ENCODE results near the gene CST5.

DNA sequence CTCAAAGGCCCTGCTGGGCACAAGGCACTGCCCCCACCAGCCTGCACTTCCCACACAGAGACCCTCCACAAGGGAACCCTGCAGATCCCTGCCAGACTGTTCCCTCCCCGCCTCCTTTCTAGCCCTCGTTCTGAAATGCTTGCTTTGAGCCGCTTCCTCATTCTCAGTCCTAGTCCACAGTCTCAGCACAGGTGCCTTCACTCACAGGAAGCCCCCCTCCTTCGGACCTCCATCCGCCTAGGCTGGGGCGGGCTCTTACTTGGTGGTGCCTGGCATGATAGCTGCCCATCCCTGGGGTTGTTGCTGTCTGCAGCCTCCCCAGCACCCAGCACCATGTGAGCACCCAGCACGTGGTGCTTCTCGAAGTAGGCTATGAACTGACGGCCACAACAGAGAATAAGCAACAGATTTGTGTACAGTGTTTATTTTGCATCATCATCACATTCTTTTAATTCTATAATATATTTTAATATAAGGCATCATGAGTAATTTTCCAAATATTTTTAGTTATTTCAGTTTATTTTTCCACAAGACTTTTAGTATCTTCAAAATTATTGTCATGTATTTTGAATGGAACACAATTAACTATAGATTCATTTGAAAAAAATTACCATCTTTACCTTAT, 12.3 kb downstream of the CST5 start:
- TF ChIP-seq GATA2 (IDR thresholded peaks at IDR 0.05; ENCODE audit: low read depth, low read length), result no peak
- no peak for TF ChIP-seq GATA3 (IDR thresholded peaks at IDR 0.05; ENCODE audit: low read depth, low read length)
